Neural cell (in vitro differentiated cells): ENCODE data around the gene IGSF23.

Experiments used
- EP300 ChIP-seq: fragments of 450-650 bp; conservative IDR thresholded peaks from 2 replicates; pipeline ENCODE4 v1.6.1; 2014; ENCODE audit warnings: antibody characterized with exemption, mild to moderate bottlenecking, moderate library complexity; ENCODE audit not compliant: poor library complexity, severe bottlenecking
- EZH2 ChIP-seq: fragments of 200-600, 300-800 bp; shearing (Covaris generic), sonication (generic); IDR thresholded peaks from 2 replicates; pipeline ENCODE4 v1.6.1; 2014; ENCODE audit warnings: antibody characterized with exemption, low read length, borderline replicate concordance, mild to moderate bottlenecking; ENCODE audit not compliant: insufficient read depth, poor library complexity, severe bottlenecking
- POLR2AphosphoS5 ChIP-seq: IDR thresholded peaks from 2 replicates; pipeline ENCODE4 v1.6.1; 2012
- RAD21 ChIP-seq: fragments of 450-650 bp; conservative IDR thresholded peaks from 2 replicates; pipeline ENCODE4 v1.6.1; 2014; ENCODE audit warnings: antibody characterized with exemption, mild to moderate bottlenecking, moderate library complexity
- SMC3 ChIP-seq: fragments of 450-650 bp; conservative IDR thresholded peaks from 2 replicates; pipeline ENCODE4 v1.6.1; 2014; ENCODE audit warnings: antibody characterized with exemption, mild to moderate bottlenecking, moderate library complexity; ENCODE audit not compliant: poor library complexity
- TF ChIP-seq, protein P1 (sequence below): fragments of 450-650 bp; IDR thresholded peaks from 2 replicates; pipeline ENCODE4 v1.5.1; 2014; ENCODE audit warnings: antibody characterized with exemption, mild to moderate bottlenecking, moderate library complexity; ENCODE audit not compliant: poor library complexity, severe bottlenecking
- TF ChIP-seq, protein P2 (sequence below): IDR thresholded peaks from 2 replicates; pipeline ENCODE4 v1.6.1; 2012; ENCODE audit warnings: borderline replicate concordance

DNA sequence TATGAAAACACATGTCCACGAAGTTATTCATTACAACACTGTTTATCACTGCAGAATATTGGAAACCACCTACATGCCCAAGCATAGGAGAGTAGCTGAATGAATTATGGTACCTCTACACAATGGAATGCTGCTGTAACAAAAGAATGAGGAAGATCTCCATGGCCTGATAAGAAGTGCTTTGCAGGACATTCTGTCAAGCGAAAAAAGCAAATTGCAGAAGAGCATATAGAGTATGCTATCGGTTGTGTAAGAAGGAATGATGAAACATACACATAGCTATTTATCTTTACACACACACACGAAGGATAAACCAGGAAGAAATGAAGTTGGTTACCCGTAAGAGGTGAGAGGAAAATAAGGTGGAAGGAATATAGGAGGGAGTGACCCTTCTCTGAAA lies 46.4 kb upstream of the IGSF23 start:
- TF ChIP-seq EZH2: no peak
- TF ChIP-seq RAD21: no peak
- no peak for TF ChIP-seq POLR2AphosphoS5
- TF ChIP-seq, protein P1, sequence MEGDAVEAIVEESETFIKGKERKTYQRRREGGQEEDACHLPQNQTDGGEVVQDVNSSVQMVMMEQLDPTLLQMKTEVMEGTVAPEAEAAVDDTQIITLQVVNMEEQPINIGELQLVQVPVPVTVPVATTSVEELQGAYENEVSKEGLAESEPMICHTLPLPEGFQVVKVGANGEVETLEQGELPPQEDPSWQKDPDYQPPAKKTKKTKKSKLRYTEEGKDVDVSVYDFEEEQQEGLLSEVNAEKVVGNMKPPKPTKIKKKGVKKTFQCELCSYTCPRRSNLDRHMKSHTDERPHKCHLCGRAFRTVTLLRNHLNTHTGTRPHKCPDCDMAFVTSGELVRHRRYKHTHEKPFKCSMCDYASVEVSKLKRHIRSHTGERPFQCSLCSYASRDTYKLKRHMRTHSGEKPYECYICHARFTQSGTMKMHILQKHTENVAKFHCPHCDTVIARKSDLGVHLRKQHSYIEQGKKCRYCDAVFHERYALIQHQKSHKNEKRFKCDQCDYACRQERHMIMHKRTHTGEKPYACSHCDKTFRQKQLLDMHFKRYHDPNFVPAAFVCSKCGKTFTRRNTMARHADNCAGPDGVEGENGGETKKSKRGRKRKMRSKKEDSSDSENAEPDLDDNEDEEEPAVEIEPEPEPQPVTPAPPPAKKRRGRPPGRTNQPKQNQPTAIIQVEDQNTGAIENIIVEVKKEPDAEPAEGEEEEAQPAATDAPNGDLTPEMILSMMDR: no peak
- TF ChIP-seq EP300: no peak
- TF ChIP-seq, protein P2, sequence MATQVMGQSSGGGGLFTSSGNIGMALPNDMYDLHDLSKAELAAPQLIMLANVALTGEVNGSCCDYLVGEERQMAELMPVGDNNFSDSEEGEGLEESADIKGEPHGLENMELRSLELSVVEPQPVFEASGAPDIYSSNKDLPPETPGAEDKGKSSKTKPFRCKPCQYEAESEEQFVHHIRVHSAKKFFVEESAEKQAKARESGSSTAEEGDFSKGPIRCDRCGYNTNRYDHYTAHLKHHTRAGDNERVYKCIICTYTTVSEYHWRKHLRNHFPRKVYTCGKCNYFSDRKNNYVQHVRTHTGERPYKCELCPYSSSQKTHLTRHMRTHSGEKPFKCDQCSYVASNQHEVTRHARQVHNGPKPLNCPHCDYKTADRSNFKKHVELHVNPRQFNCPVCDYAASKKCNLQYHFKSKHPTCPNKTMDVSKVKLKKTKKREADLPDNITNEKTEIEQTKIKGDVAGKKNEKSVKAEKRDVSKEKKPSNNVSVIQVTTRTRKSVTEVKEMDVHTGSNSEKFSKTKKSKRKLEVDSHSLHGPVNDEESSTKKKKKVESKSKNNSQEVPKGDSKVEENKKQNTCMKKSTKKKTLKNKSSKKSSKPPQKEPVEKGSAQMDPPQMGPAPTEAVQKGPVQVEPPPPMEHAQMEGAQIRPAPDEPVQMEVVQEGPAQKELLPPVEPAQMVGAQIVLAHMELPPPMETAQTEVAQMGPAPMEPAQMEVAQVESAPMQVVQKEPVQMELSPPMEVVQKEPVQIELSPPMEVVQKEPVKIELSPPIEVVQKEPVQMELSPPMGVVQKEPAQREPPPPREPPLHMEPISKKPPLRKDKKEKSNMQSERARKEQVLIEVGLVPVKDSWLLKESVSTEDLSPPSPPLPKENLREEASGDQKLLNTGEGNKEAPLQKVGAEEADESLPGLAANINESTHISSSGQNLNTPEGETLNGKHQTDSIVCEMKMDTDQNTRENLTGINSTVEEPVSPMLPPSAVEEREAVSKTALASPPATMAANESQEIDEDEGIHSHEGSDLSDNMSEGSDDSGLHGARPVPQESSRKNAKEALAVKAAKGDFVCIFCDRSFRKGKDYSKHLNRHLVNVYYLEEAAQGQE: no peak
- TF ChIP-seq SMC3: no peak
